ENCODE results near the gene KLRB1. TPM values are rescaled to one million over a fixed set of nuclear protein-coding genes. Genes with fewer than 3 reads are reported as not detected.
"Not testable (repeated sequence)": the region's sequence is repeated elsewhere in the genome, so short reads cannot be mapped to it uniquely, and the experiment has no call there.

Gene KLRB1
- total RNA-seq, 4 donors from 2014 or later = 1.2 to 5.2 TPM; not detected in 2

GRCh38 chr12:9566113-9566512 is 41.6 kb downstream of the KLRB1 start:
- H3K4me1 ChIP-seq; in situ Hi-C loops (cut with MboI; ENCODE audit: low pct_ligation_motif_present in 1 of 4, low pct_unique_long_range_greater_than_20kb in 1 of 4, low sequenced_read_pairs in 3 of 4); H3K36me3 ChIP-seq; H3K4me3 ChIP-seq; DNase-seq; H3K27me3 ChIP-seq; intact Hi-C loops (cut with DNase I; ENCODE audit: low total_unique reads); H3K27ac ChIP-seq; H3K9me3 ChIP-seq: not testable (repeated sequence)
- 98% methylated on average over 7 of the region's 7 CpGs; no CpG with 5 or more reads in 1 of the 2 donors for WGBS, 2 donors (ENCODE audit: low coverage in 1 of 2)

- H3K36me3 ChIP-seq; H3K4me3 ChIP-seq; H3K27ac ChIP-seq; H3K9me3 ChIP-seq; intact Hi-C loops (cut with DNase I; ENCODE audit: low total_unique reads); DNase-seq; H3K27me3 ChIP-seq; in situ Hi-C loops (cut with MboI; ENCODE audit: low pct_ligation_motif_present in 1 of 4, low pct_unique_long_range_greater_than_20kb in 1 of 4, low sequenced_read_pairs in 3 of 4); H3K4me1 ChIP-seq: not testable (repeated sequence)
- WGBS, 2 donors (ENCODE audit: low coverage in 1 of 2) = 100% methylated on average over 1 of the region's 2 CpGs; no CpG with 5 or more reads in 1 of the 2 donors
These were observed 43.3 kb downstream of the KLRB1 start for GRCh38 chr12:9564418-9564817.

- H3K4me1 ChIP-seq; H3K27me3 ChIP-seq; H3K27ac ChIP-seq; intact Hi-C loops (cut with DNase I; ENCODE audit: low total_unique reads); H3K9me3 ChIP-seq; in situ Hi-C loops (cut with MboI; ENCODE audit: low pct_ligation_motif_present in 1 of 4, low pct_unique_long_range_greater_than_20kb in 1 of 4, low sequenced_read_pairs in 3 of 4); DNase-seq; H3K4me3 ChIP-seq; H3K36me3 ChIP-seq: not testable (repeated sequence)
- WGBS, 2 donors (ENCODE audit: low coverage in 1 of 2) = 97% methylated on average over 4 of the region's 5 CpGs; no CpG with 5 or more reads in 1 of the 2 donors
These were observed 44.8 kb downstream of the KLRB1 start for GRCh38 chr12:9562841-9563453.

GRCh38 chr12:9545489-9545888 is 62.2 kb downstream of the KLRB1 start:
- H3K9me3 ChIP-seq; intact Hi-C loops (cut with DNase I; ENCODE audit: low total_unique reads); H3K4me3 ChIP-seq; H3K4me1 ChIP-seq; H3K27ac ChIP-seq; in situ Hi-C loops (cut with MboI; ENCODE audit: low pct_ligation_motif_present in 1 of 4, low pct_unique_long_range_greater_than_20kb in 1 of 4, low sequenced_read_pairs in 3 of 4); H3K27me3 ChIP-seq; H3K36me3 ChIP-seq; DNase-seq: not testable (repeated sequence)
- 75% methylated on average over 4 of the region's 4 CpGs; no CpG with 5 or more reads in 1 of the 2 donors for WGBS, 2 donors (ENCODE audit: low coverage in 1 of 2)

Small RNA genes lying within 50 kb of the gene (small RNA-seq; reads per million reads assigned to genes)
- gene AC010186.4 = 0 reads per million in 4 donors
- 0 reads per million in 4 donors for gene RNU6-700P

Other genes with a start within 250 kb of the KLRB1 start
- 10 to 100 TPM in 2 of 4 donors, 1 to 10 TPM in 2; 5.4 to 23.3 (median 9.3) TPM for gene CLEC2D, start 61.8 kb upstream of the KLRB1 start, total RNA-seq
- 1 to 10 TPM in 1 of 4 donors, not detected in 3; 2.7 TPM for gene CLECL1, start 125.2 kb upstream of the KLRB1 start, total RNA-seq
- gene CD69, start 153.0 kb upstream of the KLRB1 start, total RNA-seq = 10 to 100 TPM in 1 of 4 donors, 1 to 10 TPM in 1, not detected in 2; 7.8 to 19.2 TPM
- gene KLRF1, start 219.6 kb upstream of the KLRB1 start, total RNA-seq = not detected